Omental fat pad (tissue), 4 donors: ENCODE measurements around the gene CD55. TPM values are rescaled to one million over a fixed set of nuclear protein-coding genes. Genes with fewer than 3 reads are reported as not detected.

Source experiments
- ATAC-seq: fragments of 150-250 bp; one replicate; pipeline ENCODE4 v1.9.1; 2016; ENCODE audit warnings: mild to moderate bottlenecking, moderate library complexity; ENCODE audit not compliant: low FRiP score
- DNase-seq: peaks from one replicate; pipeline ENCODE4 v3.0.0-alpha.2; 2019; ENCODE audit warnings: low spot score
- CTCF ChIP-seq, 3 donors: fragments of 450-650 bp; IDR thresholded peaks; one replicate each; pipeline ENCODE4 v1.5.1; 2016 to 2017; ENCODE audit warnings: antibody characterized with exemption in 3 of 3, mild to moderate bottlenecking in 3 of 3, moderate library complexity in 2 of 3
- total RNA-seq, 4 donors: library from RNA; depleted of rRNA; stranded (reverse); fragments of >200 nt; gene quantifications; one replicate each; pipeline ENCODE4 v1.1.0, GENCODE V29; 2016

CD55 gene
- total RNA-seq, 4 donors from 2014 or later = 86.2 to 468 (median 195) TPM

GRCh38 chr1:207361029-207361428 is 39.6 kb downstream of the CD55 start:
- TF ChIP-seq CTCF (IDR thresholded peaks at IDR 0.05) = no peak
- DNase-seq (no peak), ATAC-seq (no peak)

GRCh38 chr1:207361889-207362288 is 40.4 kb downstream of the CD55 start:
- DNase-seq (no peak), ATAC-seq (no peak)
- TF ChIP-seq CTCF (IDR thresholded peaks at IDR 0.05) = no peak

GRCh38 chr1:207362962-207363860 is 41.7 kb downstream of the CD55 start:
- ATAC-seq (no peak), DNase-seq (no peak)
- no peak for TF ChIP-seq CTCF (IDR thresholded peaks at IDR 0.05)

- DNase-seq (no peak), ATAC-seq (no peak)
- no peak for TF ChIP-seq CTCF (IDR thresholded peaks at IDR 0.05)
Measured at GRCh38 chr1:207363871-207364270, 42.4 kb downstream of the CD55 start.

- DNase-seq (no peak), ATAC-seq (no peak)
- TF ChIP-seq CTCF (IDR thresholded peaks at IDR 0.05) = no peak
Measured at GRCh38 chr1:207364614-207365013, 43.1 kb downstream of the CD55 start.

- DNase-seq = no peak
- ATAC-seq = no peak
- no peak for TF ChIP-seq CTCF (IDR thresholded peaks at IDR 0.05)
Measured at GRCh38 chr1:207365063-207365462, 43.6 kb downstream of the CD55 start.

- ATAC-seq (no peak), DNase-seq (no peak)
Measured at GRCh38 chr1:207366022-207366421, 44.5 kb downstream of the CD55 start.

More at GRCh38 chr1:207366022-207366421, 44.5 kb downstream of the CD55 start:
- TF ChIP-seq CTCF (IDR thresholded peaks at IDR 0.05) = no peak
